Endothelial cell of umbilical vein (primary cell): ENCODE data around the gene SPATA32. TPM values are rescaled to one million over a fixed set of nuclear protein-coding genes. Genes with fewer than 3 reads are reported as not detected.

Source experiments
- BruUV-seq: library from RNA; stranded (reverse); fragments of 400-500 nt; replicated peaks from 2 replicates; lab custom pipeline; 2021; lab: Mats Ljungman, UMichigan
- CTCF ChIA-PET: fragments of 300-600, 350-600 bp; sonication (Branson Sonifier 250); formaldehyde crosslinking; loops from one replicate; lab custom pipeline; 2021; ENCODE audit warnings: antibody characterized with exemption, inconsistent platforms; lab: Charles Lee
- POLR2A ChIA-PET: fragments of 300-600, 350-600 bp; sonication (Branson Sonifier 250); formaldehyde crosslinking; loops from one replicate; lab custom pipeline; 2021; ENCODE audit warnings: antibody characterized with exemption, inconsistent platforms; lab: Charles Lee
- DNase-seq: peaks from one replicate; pipeline ENCODE4 v3.0.0-alpha.2; 2011; ENCODE audit warnings: low read depth, low spot score
- FAIRE-seq: peaks from 2 replicates; lab custom pipeline; 2011; peaks lifted over from hg19 to GRCh38; lab: Jason Lieb, UNC
- H2AFZ ChIP-seq: 2 replicates; pipeline ENCODE4 v1.6.0; 2012; ENCODE audit warnings: low read depth, low read length, control low read depth, inconsistent platforms
- H3K27ac ChIP-seq: 2 replicates; pipeline ENCODE4 v1.5.1; 2011; ENCODE audit warnings: low read depth, mild to moderate bottlenecking, control low read depth, low read length, moderate library complexity; ENCODE audit not compliant: insufficient read depth
- H3K27me3 ChIP-seq, 2 experiments: 2 replicates each; pipeline versions ENCODE4 v1.6.0 to v1.6.1; 2011; ENCODE audit warnings: low read length in 2 of 2, mixed read lengths in 1 of 2; ENCODE audit not compliant: control insufficient read depth in 2 of 2, insufficient read depth in 2 of 2
- H3K36me3 ChIP-seq, 2 experiments: 2 replicates in 1 of 2; 3 replicates in 1 of 2; pipeline ENCODE4 v1.5.1; 2011; ENCODE audit warnings: low read length in 2 of 2, mild to moderate bottlenecking in 1 of 2, moderate library complexity in 1 of 2; ENCODE audit not compliant: control insufficient read depth in 2 of 2, insufficient read depth in 2 of 2; ENCODE audit errors: extremely low read depth in 1 of 2
- H3K4me1 ChIP-seq: 3 replicates; pipeline ENCODE4 v1.5.1; 2011; ENCODE audit warnings: mild to moderate bottlenecking, low read length; ENCODE audit not compliant: control insufficient read depth, insufficient read depth; ENCODE audit errors: extremely low read depth
- H3K4me2 ChIP-seq: 2 replicates; pipeline ENCODE4 v1.6.1; 2011; ENCODE audit warnings: low read length, control low read depth, mixed read lengths; ENCODE audit not compliant: insufficient read depth
- H3K4me3 ChIP-seq, 3 experiments: fragments of 200-600 bp in 1 of 3; sonication (generic), shearing (Covaris generic) in 1 of 3; replicated peaks in 1 of 3; 2 replicates each; pipeline ENCODE4 v1.5.1; 2011 to 2016; ENCODE audit warnings: control low read depth in 3 of 3, low read length in 3 of 3, mild to moderate bottlenecking in 2 of 3, inconsistent platforms in 1 of 3, low read depth in 1 of 3, moderate library complexity in 1 of 3; ENCODE audit not compliant: insufficient read depth in 1 of 3
- H3K79me2 ChIP-seq: 2 replicates; pipeline ENCODE4 v1.6.0; 2012; ENCODE audit warnings: low read length, inconsistent platforms; ENCODE audit not compliant: control insufficient read depth, insufficient read depth
- H3K9ac ChIP-seq: replicated peaks from 2 replicates; pipeline ENCODE3; 2011; ENCODE audit warnings: low read length, control low read depth; ENCODE audit not compliant: insufficient read depth; ENCODE audit errors: extremely low read depth
- H3K9me1 ChIP-seq: replicated peaks from 3 replicates; pipeline ENCODE4 v1.6.0; 2011; ENCODE audit warnings: mild to moderate bottlenecking, low read length; ENCODE audit not compliant: control insufficient read depth, insufficient read depth; ENCODE audit errors: extremely low read depth
- H3K9me3 ChIP-seq: replicated peaks from 2 replicates; pipeline ENCODE4 v1.5.1; 2012; ENCODE audit warnings: low read length, inconsistent platforms; ENCODE audit not compliant: control insufficient read depth, insufficient read depth
- H4K20me1 ChIP-seq: replicated peaks from 2 replicates; pipeline ENCODE3; 2011; ENCODE audit warnings: mild to moderate bottlenecking, low read length; ENCODE audit not compliant: control insufficient read depth, insufficient read depth; ENCODE audit errors: extremely low read depth
- CTCF ChIP-seq, 2 donors: IDR thresholded peaks; 1 replicate in 1 of 2; 2 replicates in 1 of 2; pipeline ENCODE4 v1.5.1; 2011; ENCODE audit warnings: low read length in 2 of 2, mild to moderate bottlenecking in 2 of 2, moderate library complexity in 2 of 2, control low read depth in 1 of 2, inconsistent platforms in 1 of 2, low read depth in 1 of 2; ENCODE audit not compliant: insufficient read depth in 1 of 2; ENCODE audit errors: extremely low read depth in 1 of 2
- EZH2 ChIP-seq: IDR thresholded peaks from 2 replicates; pipeline ENCODE4 v1.6.1; 2012; ENCODE audit warnings: borderline replicate concordance, low read depth, mild to moderate bottlenecking, moderate library complexity, low read length, inconsistent platforms; ENCODE audit not compliant: severe bottlenecking
- FOS ChIP-seq: IDR thresholded peaks from 2 replicates; pipeline ENCODE4 v1.6.1; 2011; ENCODE audit warnings: mild to moderate bottlenecking, low read length, moderate library complexity, borderline replicate concordance; ENCODE audit not compliant: insufficient read depth
- GATA2 ChIP-seq: IDR thresholded peaks from 2 replicates; pipeline ENCODE4 v1.7.0; 2011; ENCODE audit warnings: low read depth, mild to moderate bottlenecking, moderate library complexity, mixed read lengths, low read length; ENCODE audit not compliant: insufficient read length, insufficient read depth
- JUN ChIP-seq: IDR thresholded peaks from 2 replicates; pipeline ENCODE4 v1.6.1; 2011; ENCODE audit warnings: borderline replicate concordance, low read depth; ENCODE audit not compliant: insufficient read length, insufficient read depth
- MYC ChIP-seq: IDR thresholded peaks from one replicate; pipeline ENCODE4 v1.6.1; 2011; ENCODE audit warnings: mild to moderate bottlenecking, low read depth, low read length
- POLR2A ChIP-seq: IDR thresholded peaks from 2 replicates; pipeline ENCODE4 v1.6.1; 2012; ENCODE audit warnings: low read depth, mild to moderate bottlenecking, control low read depth, low read length
- POLR2AphosphoS5 ChIP-seq: IDR thresholded peaks from 2 replicates; pipeline ENCODE4 v1.6.1; 2012; ENCODE audit warnings: low read depth, mild to moderate bottlenecking, control low read depth, low read length, moderate library complexity; ENCODE audit not compliant: insufficient read depth
- dilution Hi-C: fragments of 300-500 bp; cut with MboI; formaldehyde crosslinking; loops from one replicate; pipeline ENCODE4 v1.15.0; 2019; ENCODE audit warnings: low sequenced_read_pairs; ENCODE audit not compliant: extremely low pct_ligation_motif_present
- intact Hi-C: fragments of 100-400 bp; cut with micrococcal nuclease; formaldehyde crosslinking; loops from one replicate; pipeline ENCODE4 v1.10.0; 2022
- polyA plus RNA-seq, 4 experiments: library from polyadenylated mRNA; depleted of rRNA in 3 of 4; stranded (reverse) in 3 of 4; unstranded in 1 of 4; fragments of >200 nt; gene quantifications; 2 replicates each; pipeline versions ENCODE4 v1.2.1 to v1.2.3, GENCODE V29; 2011 to 2012; ENCODE audit warnings: missing spikeins in 1 of 4
- total RNA-seq: library from RNA; stranded (reverse); gene quantifications from 2 replicates; pipeline ENCODE4 v1.2.3, GENCODE V29; 2021
- TF ChIP-seq, protein P1 (sequence below): IDR thresholded peaks from 2 replicates; pipeline ENCODE4 v1.6.1; 2011; ENCODE audit not compliant: insufficient read depth, insufficient read length

SPATA32 gene
- total and polyA plus RNA-seq, 2 donors (not counting 3 experiments of a cell fraction or from before 2014, with no cell fraction given) = not detected

DNA sequence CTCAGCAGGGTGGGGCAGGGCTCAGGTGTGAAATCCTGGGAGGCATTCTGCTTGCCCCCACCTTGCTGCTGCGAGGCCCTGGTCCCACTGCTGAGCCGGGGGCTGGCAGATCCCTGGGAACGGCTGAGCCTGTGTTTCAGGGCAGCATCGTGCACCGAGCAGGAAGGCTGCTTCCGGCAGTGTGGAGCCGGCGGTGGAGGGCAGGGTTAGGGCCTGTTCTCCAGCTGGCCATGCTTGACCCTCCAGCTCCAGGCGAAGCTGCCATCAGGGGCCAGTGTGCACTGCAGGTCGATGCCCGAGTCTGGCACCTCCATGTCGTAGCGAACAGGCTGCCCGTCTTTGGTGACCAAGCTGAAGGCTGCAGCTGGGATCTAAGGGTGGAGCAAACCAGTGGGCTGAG, 2.5 kb upstream of the SPATA32 start:
- Histone ChIP-seq H3K36me3 (peaks cover 4 to 43% of the 10 kb centered on the region in 2 experiments), H3K4me1 (no peaks in the 10 kb centered on the region), H3K4me3 (no peak overlapping the region), H4K20me1 (no peaks in the 10 kb centered on the region), H3K79me2 (no peaks in the 10 kb centered on the region), H3K9me1 (no peaks in the 10 kb centered on the region), H3K27ac (no peak overlapping the region), H3K27me3 (no peaks in the 10 kb centered on the region), H3K9ac (no peak overlapping the region), H3K9me3 (no peaks in the 10 kb centered on the region), H2AFZ (no peak overlapping the region), H3K4me2 (no peak overlapping the region)
- BruUV-seq = no TSS peak
- ChIA-PET POLR2A (no interaction called here), CTCF (no interaction called here)
- DNase-seq = no peak
- dilution Hi-C loops = no loop called here
- intact Hi-C loops = no loop called here
- FAIRE-seq = no peak
- no peak for TF ChIP-seq CTCF (IDR thresholded peaks at IDR 0.05; ENCODE audit: extremely low read depth in 1 of 2, insufficient read depth in 1 of 2, low read depth in 1 of 2, low read length in 2 of 2)
- TF ChIP-seq EZH2 = no peak
- TF ChIP-seq POLR2A = no peak
- TF ChIP-seq, protein P1, sequence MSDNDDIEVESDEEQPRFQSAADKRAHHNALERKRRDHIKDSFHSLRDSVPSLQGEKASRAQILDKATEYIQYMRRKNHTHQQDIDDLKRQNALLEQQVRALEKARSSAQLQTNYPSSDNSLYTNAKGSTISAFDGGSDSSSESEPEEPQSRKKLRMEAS = no peak
- TF ChIP-seq MYC = no peak
- TF ChIP-seq FOS = no peak
- no peak for TF ChIP-seq JUN
- TF ChIP-seq POLR2AphosphoS5 = no peak
- TF ChIP-seq GATA2 = no peak
